Spleen (tissue), 11 donors: ENCODE data around the gene UGT2B7. TPM values are rescaled to one million over a fixed set of nuclear protein-coding genes. Genes with fewer than 3 reads are reported as not detected.

Experiments
- DNase-seq: peaks from one replicate; pipeline ENCODE4 v3.0.0-alpha.2; 2020
- H3K27ac ChIP-seq, 8 donors: fragments of 200-600 bp; sonication (generic) in 7 of 8; 1 replicate in 4 of 8; 2 replicates in 4 of 8; pipeline versions ENCODE4 v1.5.0 to v1.8.0; 2016 to 2021; ENCODE audit warnings: inconsistent platforms in 4 of 8, mild to moderate bottlenecking in 4 of 8, moderate library complexity in 1 of 8
- H3K27me3 ChIP-seq, 7 donors: fragments of 200-600 bp; sonication (generic) in 6 of 7; replicated peaks in 1 of 7; 1 replicate in 4 of 7; 2 replicates in 3 of 7; pipeline versions ENCODE4 v1.5.0 to v1.8.0; 2016 to 2021; ENCODE audit warnings: inconsistent platforms in 3 of 7, mild to moderate bottlenecking in 1 of 7
- H3K36me3 ChIP-seq, 6 donors: fragments of 200-600 bp; sonication (generic) in 5 of 6; 1 replicate in 4 of 6; 2 replicates in 2 of 6; pipeline versions ENCODE4 v1.5.0 to v1.8.0; 2016 to 2021; ENCODE audit warnings: inconsistent platforms in 2 of 6
- H3K4me1 ChIP-seq, 6 donors: fragments of 200-600 bp; sonication (generic) in 5 of 6; 1 replicate in 3 of 6; 2 replicates in 3 of 6; pipeline versions ENCODE4 v1.5.0 to v1.8.0; 2016 to 2021; ENCODE audit warnings: inconsistent platforms in 3 of 6
- H3K4me3 ChIP-seq, 8 donors: fragments of 200-600 bp; sonication (generic) in 7 of 8; 1 replicate in 4 of 8; 2 replicates in 4 of 8; pipeline versions ENCODE4 v1.5.0 to v1.8.0; 2016 to 2021; ENCODE audit warnings: inconsistent platforms in 4 of 8, mild to moderate bottlenecking in 4 of 8, moderate library complexity in 2 of 8
- H3K9me3 ChIP-seq, 8 donors: fragments of 200-600 bp; sonication (generic) in 7 of 8; 1 replicate in 4 of 8; 2 replicates in 4 of 8; pipeline versions ENCODE4 v1.5.0 to v1.8.0; 2016 to 2021; ENCODE audit warnings: inconsistent platforms in 4 of 8
- CTCF ChIP-seq, 11 experiments: fragments of 200-600 bp in 7 of 11; fragments of 450-650 bp in 4 of 11; sonication (generic) in 4 of 11; IDR thresholded peaks in 8 of 11; conservative IDR thresholded peaks in 3 of 11; 1 replicate in 7 of 11; 2 replicates in 4 of 11; pipeline versions ENCODE4 v1.4.0 to v1.8.0; 2016 to 2021; ENCODE audit warnings: antibody characterized with exemption in 11 of 11, inconsistent platforms in 4 of 11, mild to moderate bottlenecking in 1 of 11
- POLR2A ChIP-seq, 3 donors: fragments of 450-650 bp; IDR thresholded peaks; one replicate each; pipeline ENCODE4 v1.5.1; 2017; ENCODE audit warnings: antibody characterized with exemption in 3 of 3, mild to moderate bottlenecking in 1 of 3
- POLR2AphosphoS5 ChIP-seq, 3 donors: sonication (generic); formaldehyde crosslinking; IDR thresholded peaks; one replicate each; pipeline ENCODE4 v1.5.1; 2017; ENCODE audit warnings: antibody characterized with exemption in 3 of 3
- WGBS, 5 donors: extraction: QIAGEN DNeasy Blood & Tissue Kit in 3 of 5; methylation state at CpG; one replicate each; pipeline versions ENCODE4 v1.1.5 to v1.1.7; 2013 to 2018; 5-methylcytosine and 5-hydroxymethylcytosine counted together
- intact Hi-C: fragments of 100-400 bp; cut with DNase I; formaldehyde crosslinking; loops from one replicate; pipeline ENCODE4 v1.15.0; 2023; ENCODE audit warnings: low total_unique reads
- polyA plus RNA-seq, 3 donors: library from polyadenylated mRNA; stranded (reverse); fragments of 200-250 nt; gene quantifications; one replicate each; pipeline ENCODE4 v1.2.1, GENCODE V29; 2013
- total RNA-seq, 7 donors: library from RNA; depleted of rRNA in 3 of 7; stranded (reverse); fragments of >200 nt in 3 of 7; fragmentation: NEBNext Ultra II Directional in 4 of 7; extraction: Animal tissue kit (Norgen Biotek cat#: 25700) in 4 of 7; gene quantifications; one replicate each; pipeline versions ENCODE4 v1.1.0 to v1.2.1, GENCODE V29; 2016 to 2021
- donor health status: healthy with polysubstance abuse.
- donor health status: DM: no; HTN: no; CAD: no; lungs with moderate emphysema.
- donor health status: DM: no; HTN: no; CAD: no.
- donor health status: Bipolar disorder and iron deficiency.
- donor health status: healthy.
- donor health status: DM: no; HTN: no; CAD: no.
- donor health status: DM: yes; HTN: yes; CAD: no.

Gene UGT2B7
- total and polyA plus RNA-seq, 10 donors: not detected

- 72 to 83% (median 74%) methylated on average over 6 of the region's 6 CpGs for WGBS, 5 donors
- DNase-seq: no peak
- TF ChIP-seq CTCF (IDR thresholded peaks at IDR 0.05 in 8 of 11, conservative IDR thresholded peaks at IDR 0.05 in 3 of 11) (no peak), POLR2A (IDR thresholded peaks at IDR 0.05) (no peak), POLR2AphosphoS5 (IDR thresholded peaks at IDR 0.05) (no peak)
- H3K27ac ChIP-seq: no peak overlapping the region
- intact Hi-C loops: no loop called here
- H3K4me1 ChIP-seq: no peaks in the 10 kb centered on the region
- H3K27me3 ChIP-seq: no peaks in the 10 kb centered on the region
- H3K9me3 ChIP-seq: no peaks in the 10 kb centered on the region
- no peak overlapping the region for H3K4me3 ChIP-seq
- H3K36me3 ChIP-seq: no peaks in the 10 kb centered on the region
Measured at GRCh38 chr4:69058410-69059059, 37.7 kb upstream of the UGT2B7 start.

- intact Hi-C loops: no loop called here
- Histone ChIP-seq H3K36me3 (no peaks in the 10 kb centered on the region), H3K4me1 (no peaks in the 10 kb centered on the region), H3K9me3 (no peaks in the 10 kb centered on the region), H3K27ac (no peak overlapping the region), H3K27me3 (no peaks in the 10 kb centered on the region), H3K4me3 (no peak overlapping the region)
- WGBS, 5 donors: 66 to 94% (median 78%) methylated on average over 5 of the region's 5 CpGs
- TF ChIP-seq CTCF (IDR thresholded peaks at IDR 0.05 in 8 of 11, conservative IDR thresholded peaks at IDR 0.05 in 3 of 11): no peak
- no peak for TF ChIP-seq POLR2A (IDR thresholded peaks at IDR 0.05)
- no peak for TF ChIP-seq POLR2AphosphoS5 (IDR thresholded peaks at IDR 0.05)
- DNase-seq: no peak
Measured at GRCh38 chr4:69060651-69061308, 35.5 kb upstream of the UGT2B7 start.

GRCh38 chr4:69064391-69064790 is 31.9 kb upstream of the UGT2B7 start:
- Histone ChIP-seq H3K9me3 (no peaks in the 10 kb centered on the region), H3K36me3 (no peaks in the 10 kb centered on the region), H3K27ac (no peak overlapping the region), H3K27me3 (no peaks in the 10 kb centered on the region), H3K4me1 (no peaks in the 10 kb centered on the region), H3K4me3 (no peak overlapping the region)
- 78 to 93% (median 85%) methylated on average over 3 of the region's 3 CpGs for WGBS, 5 donors
- TF ChIP-seq POLR2A (IDR thresholded peaks at IDR 0.05): no peak
- no peak for TF ChIP-seq CTCF (IDR thresholded peaks at IDR 0.05 in 8 of 11, conservative IDR thresholded peaks at IDR 0.05 in 3 of 11)
- no peak for TF ChIP-seq POLR2AphosphoS5 (IDR thresholded peaks at IDR 0.05)
- DNase-seq: no peak
- intact Hi-C loops: no loop called here

- no peak for TF ChIP-seq POLR2AphosphoS5 (IDR thresholded peaks at IDR 0.05)
- TF ChIP-seq POLR2A (IDR thresholded peaks at IDR 0.05): no peak
- no peak for TF ChIP-seq CTCF (IDR thresholded peaks at IDR 0.05 in 8 of 11, conservative IDR thresholded peaks at IDR 0.05 in 3 of 11)
Measured at GRCh38 chr4:69066945-69067344, 29.3 kb upstream of the UGT2B7 start.

More at GRCh38 chr4:69066945-69067344, 29.3 kb upstream of the UGT2B7 start:
- DNase-seq: no peak
- Histone ChIP-seq H3K27ac (no peak overlapping the region), H3K4me1 (no peaks in the 10 kb centered on the region), H3K36me3 (no peaks in the 10 kb centered on the region), H3K4me3 (no peak overlapping the region), H3K27me3 (no peaks in the 10 kb centered on the region), H3K9me3 (no peaks in the 10 kb centered on the region)
- intact Hi-C loops: no loop called here
